DLD1 (cell line): ENCODE data around the gene GRK7.

Source experiments
- in situ Hi-C: cut with HindIII; loops from 2 replicates; pipeline ENCODE4 v1.10.0; 2017; ENCODE audit warnings: low sequenced_read_pairs

GRK7 gene

DNA sequence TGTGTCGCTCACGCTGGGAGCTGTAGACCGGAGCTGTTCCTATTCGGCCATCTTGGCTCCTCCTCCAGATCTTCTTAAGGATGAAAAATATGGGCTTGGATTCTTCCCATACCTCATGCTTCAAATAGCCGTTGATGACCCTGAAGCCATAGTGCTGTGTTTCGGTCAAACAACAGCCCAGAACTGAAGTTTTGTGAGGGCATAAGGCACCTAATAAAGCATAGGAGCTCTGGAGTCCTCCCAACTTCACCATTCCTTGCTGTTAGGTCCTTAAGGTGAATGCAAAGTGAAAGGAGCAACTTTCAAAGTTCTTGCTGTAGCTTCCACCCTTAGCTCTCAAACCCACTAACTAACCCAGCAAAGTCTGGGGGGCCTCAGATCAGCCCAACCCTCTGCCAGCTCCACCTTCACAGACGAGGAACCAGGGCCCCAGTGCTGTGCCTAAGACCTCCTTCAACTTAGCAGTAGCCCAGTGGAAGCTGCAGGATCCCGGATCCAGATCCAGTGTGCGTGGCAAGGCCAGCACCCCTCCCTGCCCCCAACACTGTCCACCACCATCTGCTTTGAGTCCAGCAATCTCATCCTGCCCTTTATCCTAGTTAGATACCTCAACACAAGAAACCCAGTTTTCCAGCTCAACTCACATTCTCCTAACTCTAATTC lies at the start of gene GRK7:
GRK7 (plus strand) TSS at position 321 of the 663 bp plus-strand sequence. CDS start 14,877 bp downstream, outside the sequence.
- in situ Hi-C loops = no loop called here

DNA sequence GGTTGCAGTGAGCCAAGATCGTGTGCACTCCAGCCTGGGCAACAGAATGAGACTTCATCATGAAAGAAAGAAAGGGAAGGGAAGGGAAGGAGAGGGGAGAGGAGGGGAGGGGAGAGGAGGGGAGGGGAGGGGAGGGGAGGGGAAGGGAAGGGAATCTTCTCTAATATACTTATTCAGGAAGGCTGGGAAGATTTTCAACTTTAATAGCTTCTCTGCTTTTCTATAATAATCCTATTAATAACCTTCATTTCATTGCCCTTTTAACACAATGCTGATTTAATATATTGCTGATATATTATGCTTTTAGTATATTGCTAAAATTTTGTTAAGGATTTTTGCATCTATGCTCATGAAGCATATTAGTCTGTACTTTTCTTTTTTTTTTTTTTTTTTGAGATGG lies 48.5 kb upstream of the GRK7 start:
- in situ Hi-C loops = no loop called here

DNA sequence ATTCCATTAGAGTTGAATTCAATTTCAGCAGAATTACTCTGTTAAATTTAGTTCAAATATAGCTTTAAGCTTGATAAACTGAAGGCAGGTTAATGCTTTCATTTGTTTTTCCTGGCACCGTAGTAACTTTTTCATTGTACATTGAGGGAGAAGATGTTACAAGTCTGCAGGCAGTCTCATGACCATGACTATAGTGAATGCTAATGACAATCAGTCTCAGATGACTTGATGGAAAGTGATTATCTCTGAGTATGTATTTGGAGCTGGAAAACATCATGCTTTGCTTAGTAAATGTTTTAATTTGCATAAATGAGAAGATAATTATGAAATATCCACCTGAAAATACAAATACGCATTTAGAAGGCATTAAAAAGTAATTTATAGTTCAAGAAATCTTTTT lies 41.1 kb upstream of the GRK7 start:
- in situ Hi-C loops = no loop called here

DNA sequence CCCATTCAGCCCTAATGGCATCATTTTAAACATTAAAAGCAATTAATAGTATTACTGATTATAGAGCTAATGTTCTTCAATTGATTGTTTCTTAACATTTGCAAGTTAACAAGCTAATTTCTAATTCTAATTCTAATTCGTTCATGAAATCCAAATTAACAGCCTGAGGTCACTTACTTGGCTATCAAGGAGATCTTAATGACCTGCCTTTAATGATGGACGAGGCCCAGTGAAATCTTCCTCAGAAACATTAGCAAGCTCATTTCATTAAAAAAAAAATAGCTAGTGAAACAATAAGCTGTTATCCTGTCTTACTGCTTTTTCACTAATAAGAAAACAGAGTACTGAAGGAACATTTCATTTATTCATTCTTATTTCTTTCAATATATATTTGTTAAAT lies 40.6 kb upstream of the GRK7 start:
- in situ Hi-C loops = no loop called here

GRCh38 chr3:141723255-141723654 lies 40.0 kb upstream of the GRK7 start:
- in situ Hi-C loops = no loop called here

GRCh38 chr3:141724186-141724585 lies 39.0 kb upstream of the GRK7 start:
- in situ Hi-C loops = no loop called here

GRCh38 chr3:141725036-141725435 lies 38.2 kb upstream of the GRK7 start:
- in situ Hi-C loops = no loop called here

GRCh38 chr3:141726483-141726882 lies 36.7 kb upstream of the GRK7 start:
- in situ Hi-C loops = no loop called here

DNA sequence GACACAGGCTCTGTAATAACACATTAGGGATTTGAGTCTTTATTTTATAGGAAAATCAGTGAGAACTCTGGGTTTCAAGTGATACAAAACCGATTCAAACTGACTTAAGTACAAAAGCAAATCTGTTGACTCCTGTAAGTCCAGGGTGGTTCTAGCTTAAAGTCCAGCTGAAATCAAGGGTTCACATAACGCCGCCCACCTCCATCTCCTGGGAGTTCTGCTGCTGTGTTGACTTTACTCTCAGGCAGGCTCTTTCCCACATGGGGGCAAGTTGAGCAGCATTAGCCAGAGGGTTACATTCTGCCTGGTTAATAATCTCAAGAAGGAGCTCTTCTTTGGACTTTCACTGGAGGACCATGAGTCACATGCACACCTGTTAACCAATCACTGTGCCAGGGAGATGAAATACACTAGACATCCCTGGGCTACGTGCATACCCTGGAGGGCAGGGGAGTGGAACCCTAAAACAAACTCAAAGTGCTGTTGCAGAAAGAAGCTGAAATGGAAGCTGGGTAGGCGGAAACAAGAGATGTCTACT lies 34.8 kb upstream of the GRK7 start:
- in situ Hi-C loops = no loop called here

DNA sequence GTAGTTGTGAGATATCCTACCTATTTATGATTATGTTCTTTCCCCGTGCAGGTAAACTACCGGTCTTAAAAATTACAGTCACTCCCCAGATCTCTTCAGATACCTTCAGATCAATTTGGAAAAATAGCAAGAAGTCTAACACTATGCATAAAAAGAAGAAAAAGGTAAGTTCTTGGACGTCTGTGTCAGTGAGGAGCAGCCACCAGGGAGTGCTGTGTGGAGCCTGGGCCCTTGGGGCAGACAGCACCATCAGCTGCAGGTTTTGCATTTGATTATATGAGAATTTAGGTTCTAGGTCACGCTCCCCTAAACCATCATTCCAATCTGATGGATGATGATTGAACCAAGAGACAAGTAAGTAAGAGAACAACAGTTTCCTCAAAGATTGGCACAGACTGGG lies 34.0 kb upstream of the GRK7 start:
- in situ Hi-C loops = no loop called here

DNA sequence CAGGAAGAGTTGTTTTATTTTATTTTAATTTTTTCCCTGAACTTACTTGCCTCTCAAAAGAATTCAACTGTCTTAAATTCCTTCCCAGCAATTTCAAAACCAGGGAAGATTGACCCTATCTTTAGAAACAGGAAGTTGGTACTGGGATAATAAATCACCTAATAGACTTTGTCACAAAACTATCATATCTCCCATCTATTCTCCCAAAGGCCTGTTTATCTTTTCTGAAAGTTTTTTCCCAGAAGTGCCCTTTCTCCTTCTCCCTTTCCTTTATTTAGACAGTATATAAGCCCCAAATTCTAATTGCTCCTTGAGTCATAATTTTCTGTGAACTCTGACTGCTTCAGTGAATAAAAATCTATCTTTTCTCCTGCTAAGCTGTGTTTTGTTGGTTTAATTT lies 28.0 kb upstream of the GRK7 start:
- in situ Hi-C loops = no loop called here

DNA sequence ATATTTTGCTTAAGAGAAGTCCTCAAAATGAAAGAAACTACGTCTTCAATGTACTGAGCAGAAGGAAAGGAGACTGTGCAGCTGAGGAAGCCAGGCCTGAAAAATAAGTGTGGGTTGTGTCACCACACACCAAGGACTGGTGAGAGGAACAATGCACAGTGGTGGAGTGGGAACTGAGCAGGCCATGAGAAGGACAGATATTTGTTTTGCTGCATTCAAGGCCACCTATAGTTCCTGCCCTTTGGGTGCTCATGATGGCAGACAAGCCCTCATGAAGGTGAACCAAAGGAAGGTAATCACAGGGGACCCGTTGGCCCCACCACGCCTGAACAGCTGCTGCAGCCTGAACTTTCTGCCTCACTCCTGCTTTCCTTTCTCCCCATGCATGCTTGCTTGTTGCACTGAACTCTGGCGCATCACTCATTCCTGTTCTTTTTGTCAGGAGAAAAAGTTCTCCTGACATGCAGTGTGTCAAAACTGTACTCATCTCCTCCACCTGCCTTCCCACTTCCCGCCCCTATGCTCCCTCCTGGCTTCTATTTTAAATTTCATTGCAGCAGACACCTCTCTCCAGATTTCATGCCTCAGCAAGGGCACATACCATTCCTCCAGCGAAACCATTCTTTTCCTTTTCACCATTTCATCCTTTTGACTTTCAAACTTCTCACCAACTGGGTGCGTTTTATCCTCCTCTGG lies 27.3 kb upstream of the GRK7 start:
- in situ Hi-C loops = no loop called here

GRCh38 chr3:141737093-141737492 lies 26.1 kb upstream of the GRK7 start:
- in situ Hi-C loops = no loop called here

DNA sequence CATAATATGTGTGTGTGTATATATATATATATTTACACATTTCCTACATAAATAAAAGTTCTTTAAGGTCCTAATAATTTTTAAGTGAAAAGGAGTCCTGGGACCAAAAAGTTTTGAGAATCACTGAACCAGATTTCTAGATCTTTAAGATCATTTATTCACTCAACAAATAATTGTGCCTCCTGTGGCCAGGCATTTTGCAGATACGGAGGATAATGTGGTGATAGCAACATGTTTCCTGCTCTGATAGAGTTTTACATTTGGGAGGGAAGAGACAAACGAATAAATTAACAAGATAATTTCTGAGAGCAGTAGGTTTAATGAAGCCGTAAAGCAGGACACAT lies 25.6 kb upstream of the GRK7 start:
- in situ Hi-C loops = no loop called here

DNA sequence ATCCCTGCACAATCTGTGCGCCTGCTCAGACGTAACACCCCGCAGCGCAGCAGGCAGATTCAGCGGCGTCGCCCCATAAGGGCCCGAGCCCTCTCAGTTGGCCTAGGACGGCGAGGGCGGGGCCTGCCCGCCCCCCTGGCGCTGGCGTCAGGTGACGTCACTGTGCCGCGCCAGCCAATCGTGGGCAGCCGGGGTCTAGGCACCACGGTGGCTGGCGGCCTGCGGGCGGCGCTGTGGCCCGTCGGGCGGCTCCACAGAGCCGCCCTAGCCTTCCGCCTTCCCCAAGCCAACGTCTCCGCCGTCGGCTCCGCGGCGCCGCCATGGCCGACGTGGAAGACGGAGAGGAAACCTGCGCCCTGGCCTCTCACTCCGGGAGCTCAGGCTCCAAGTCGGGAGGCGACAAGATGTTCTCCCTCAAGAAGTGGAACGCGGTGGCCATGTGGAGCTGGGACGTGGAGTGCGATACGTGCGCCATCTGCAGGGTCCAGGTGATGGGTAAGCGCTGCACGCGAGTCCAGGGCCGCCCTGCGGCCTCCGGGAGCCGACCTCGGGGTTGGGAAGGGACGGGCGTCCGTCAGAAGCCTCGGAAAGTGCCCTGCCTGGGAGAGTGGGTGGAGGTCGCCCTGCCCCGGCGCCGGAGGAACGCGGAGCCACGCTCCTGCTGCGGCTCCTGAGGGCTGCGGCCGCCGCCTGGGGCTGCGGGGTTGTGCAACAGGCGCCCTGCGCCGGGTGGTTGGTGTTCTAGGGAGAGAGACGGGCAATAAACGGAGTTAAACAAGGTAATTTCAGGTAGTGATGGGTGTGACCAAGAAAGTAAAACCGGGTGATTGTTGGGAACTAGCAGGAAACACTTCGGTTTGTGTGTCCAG lies 25.0 kb upstream of the GRK7 start, which contains the start of gene RNF7:
RNF7 (plus strand) TSS at position 277 of the 869 bp plus-strand sequence; CDS start at position 321, 44 bp downstream.
- in situ Hi-C loops = no loop called here

GRCh38 chr3:141738891-141739363 lies 24.3 kb upstream of the GRK7 start:
- in situ Hi-C loops = no loop called here

DNA sequence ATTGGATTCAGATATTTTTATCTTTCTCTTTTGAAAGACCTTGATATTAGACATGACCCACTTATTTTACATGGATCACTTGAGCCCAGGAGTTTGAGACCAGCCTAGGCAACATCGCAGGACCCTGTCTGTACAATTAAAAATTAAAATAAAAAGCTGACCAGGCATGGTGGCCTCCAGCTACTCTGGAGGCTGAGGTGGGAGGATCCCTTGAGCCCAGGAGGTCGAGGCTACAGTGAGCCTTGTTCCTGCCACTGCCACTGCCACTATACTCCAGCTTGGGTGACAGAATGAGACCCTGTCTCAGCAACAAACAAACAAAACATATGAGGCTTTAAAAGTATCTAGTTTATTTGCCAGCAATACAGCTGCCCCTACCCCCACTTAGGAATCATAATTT lies 23.5 kb upstream of the GRK7 start:
- in situ Hi-C loops = no loop called here

DNA sequence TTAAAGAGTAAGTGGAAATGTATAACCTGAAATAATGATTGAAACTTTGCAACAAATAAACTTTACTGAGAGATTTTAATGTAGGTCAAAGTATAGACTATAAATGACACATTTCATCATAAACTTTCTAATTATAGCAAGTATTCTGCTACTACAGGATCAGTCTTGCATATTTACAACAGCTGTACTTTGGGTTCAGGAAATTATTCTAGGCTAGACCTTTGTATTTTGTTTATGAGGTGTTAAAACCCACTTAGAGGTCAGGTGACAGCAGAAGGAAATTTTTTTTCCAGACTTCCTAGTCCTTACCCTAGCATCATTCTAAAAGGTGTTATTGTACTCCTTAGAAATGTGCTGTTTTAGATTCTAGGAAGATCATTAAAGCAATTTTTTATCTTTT lies 22.9 kb upstream of the GRK7 start:
- in situ Hi-C loops = no loop called here

DNA sequence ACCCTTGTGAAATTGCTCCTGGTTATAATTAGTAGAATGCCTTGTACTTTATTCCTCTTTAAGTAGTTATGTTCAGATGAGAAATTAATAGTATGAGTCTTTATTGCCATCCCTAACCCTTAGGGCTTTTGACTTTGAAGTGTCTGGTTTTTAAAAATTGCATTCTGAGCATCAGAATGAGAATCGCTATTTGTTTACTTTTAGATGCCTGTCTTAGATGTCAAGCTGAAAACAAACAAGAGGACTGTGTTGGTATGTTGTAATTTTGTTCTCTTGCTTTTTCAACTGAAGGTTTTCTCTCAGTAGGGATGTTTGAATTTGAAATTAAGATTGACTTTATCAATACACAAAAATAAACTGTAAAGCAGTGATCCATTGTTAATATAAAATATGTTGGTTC lies 19.9 kb upstream of the GRK7 start:
- in situ Hi-C loops = no loop called here

DNA sequence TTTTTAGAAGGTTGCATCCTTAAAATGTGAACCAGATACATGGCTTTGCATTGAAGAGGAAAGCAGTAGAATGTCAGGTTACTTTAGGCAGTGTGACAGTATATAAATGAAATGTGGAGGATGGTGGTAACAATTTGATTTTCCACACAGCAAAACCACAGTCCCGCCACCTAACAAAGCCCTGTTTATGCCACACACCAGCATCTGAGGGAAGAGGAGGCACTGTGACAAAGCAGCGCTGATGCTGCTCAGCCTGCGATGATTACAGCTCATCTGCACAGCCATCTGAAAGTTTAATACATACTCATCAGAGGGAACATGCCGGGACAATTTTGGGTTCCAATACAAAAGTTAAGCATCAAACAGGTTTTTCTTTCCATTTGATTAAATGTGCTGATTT lies 16.2 kb upstream of the GRK7 start:
- in situ Hi-C loops = no loop called here

- in situ Hi-C loops = no loop called here
Observed at GRCh38 chr3:141753399-141753798, 9.8 kb upstream of the GRK7 start.
